Measurements from ENCODE around the gene LCLAT1. TPM values are rescaled to one million over a fixed set of nuclear protein-coding genes. Genes with fewer than 3 reads are reported as not detected.

Gene LCLAT1
- total RNA-seq, 2 donors from 2014 or later = 14.8 to 43.9 TPM

- no peaks in the 10 kb centered on the region for H3K27me3 ChIP-seq (replicated peaks; ENCODE audit: insufficient read depth)
Observed at GRCh38 chr2:30661173-30662107, 214.4 kb downstream of the LCLAT1 start.

GRCh38 chr2:30662268-30663131 lies 215.5 kb downstream of the LCLAT1 start:
- Histone ChIP-seq H3K4me1 (ENCODE audit: control insufficient read depth in 1 of 2, low read depth in 2 of 2) (peaks cover 0 to 7% of the 10 kb centered on the region in 2 donors), H3K27me3 (replicated peaks; ENCODE audit: insufficient read depth) (no peaks in the 10 kb centered on the region), H3K4me3 (no peak overlapping the region), H3K9me3 (no peaks in the 10 kb centered on the region), H3K36me3 (no peaks in the 10 kb centered on the region), H3K27ac (no peak overlapping the region)
- DNase-seq (ENCODE audit: low spot score) = no peak
- TF ChIP-seq CTCF (IDR thresholded peaks at IDR 0.05) = no peak
- no peak for ATAC-seq (ENCODE audit: insufficient number of reproducible peaks, low FRiP score, low read depth)

More at GRCh38 chr2:30661173-30662107, 214.4 kb downstream of the LCLAT1 start:
- H3K4me1 ChIP-seq (ENCODE audit: control insufficient read depth in 1 of 2, low read depth in 2 of 2) = peaks cover 0 to 7% of the 10 kb centered on the region in 2 donors
- H3K9me3 ChIP-seq = no peaks in the 10 kb centered on the region
- no peaks in the 10 kb centered on the region for H3K36me3 ChIP-seq
- DNase-seq (ENCODE audit: low spot score) (no peak), ATAC-seq (ENCODE audit: insufficient number of reproducible peaks, low FRiP score, low read depth) (no peak)
- H3K27ac ChIP-seq = no peak overlapping the region
- TF ChIP-seq CTCF (IDR thresholded peaks at IDR 0.05) = no peak
- H3K4me3 ChIP-seq = no peak overlapping the region

- Histone ChIP-seq H3K4me1 (ENCODE audit: control insufficient read depth in 1 of 2, low read depth in 2 of 2) (peaks cover 0 to 7% of the 10 kb centered on the region in 2 donors), H3K36me3 (no peaks in the 10 kb centered on the region), H3K9me3 (no peaks in the 10 kb centered on the region), H3K4me3 (no peak overlapping the region), H3K27me3 (replicated peaks; ENCODE audit: insufficient read depth) (no peaks in the 10 kb centered on the region), H3K27ac (no peak overlapping the region)
- ATAC-seq (ENCODE audit: insufficient number of reproducible peaks, low FRiP score, low read depth) (no peak), DNase-seq (ENCODE audit: low spot score) (no peak)
- no peak for TF ChIP-seq CTCF (IDR thresholded peaks at IDR 0.05)
Observed at GRCh38 chr2:30663321-30663720, 216.3 kb downstream of the LCLAT1 start.

GRCh38 chr2:30663806-30664205 lies 216.8 kb downstream of the LCLAT1 start:
- H3K36me3 ChIP-seq = no peaks in the 10 kb centered on the region
- TF ChIP-seq CTCF (IDR thresholded peaks at IDR 0.05) = no peak
- H3K27me3 ChIP-seq (replicated peaks; ENCODE audit: insufficient read depth) = no peaks in the 10 kb centered on the region
- ATAC-seq (ENCODE audit: insufficient number of reproducible peaks, low FRiP score, low read depth) (no peak), DNase-seq (ENCODE audit: low spot score) (no peak)
- no peaks in the 10 kb centered on the region for H3K9me3 ChIP-seq
- no peak overlapping the region for H3K4me3 ChIP-seq
- H3K4me1 ChIP-seq (ENCODE audit: control insufficient read depth in 1 of 2, low read depth in 2 of 2) = peaks cover 0 to 7% of the 10 kb centered on the region in 2 donors
- no peak overlapping the region for H3K27ac ChIP-seq
